Activated CD4-positive, alpha-beta T cell treated with anti-CD3 and anti-CD28 coated beads for 24 hours (primary cell): ENCODE measurements around the gene ITGB1BP1.

Source experiments
- DNase-seq, 2 donors: peaks; one replicate each; pipeline ENCODE4 v3.0.0-alpha.2; 2020; ENCODE audit warnings: low read depth in 2 of 2

The ITGB1BP1 gene

DNA sequence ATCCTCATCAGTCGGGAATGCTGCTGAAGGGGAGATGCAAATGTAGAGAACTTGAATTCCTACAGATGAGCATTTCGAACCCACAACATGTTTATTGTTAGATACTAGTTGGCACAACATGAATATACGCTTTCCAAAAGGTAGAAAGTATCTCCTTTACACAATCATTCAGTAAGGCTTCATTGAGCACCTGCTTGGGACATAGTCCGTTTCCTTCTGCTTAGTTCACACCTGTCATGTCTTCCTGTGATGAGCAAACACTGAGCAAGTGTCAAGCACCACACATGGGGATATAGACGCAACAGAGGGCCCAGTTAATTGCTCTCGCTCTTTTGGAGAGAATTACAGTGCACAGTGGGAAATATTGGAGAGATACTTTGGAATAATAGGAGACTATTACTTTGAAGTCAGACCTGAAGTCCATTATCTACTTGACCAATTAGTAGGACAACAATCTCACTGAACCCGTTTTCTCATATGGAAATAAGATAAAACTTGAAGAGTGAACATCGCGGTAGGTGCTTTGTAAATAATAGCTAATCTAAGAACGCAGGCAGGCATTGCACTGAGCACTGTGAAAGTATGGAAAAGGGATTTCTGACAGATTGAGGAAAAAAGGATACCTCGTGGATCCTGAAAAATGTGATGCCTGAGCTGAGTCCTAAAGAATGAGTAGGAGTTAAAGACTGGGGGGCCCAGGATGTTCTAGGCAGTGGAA, 1.3 kb upstream of the ITGB1BP1 start:
- DNase-seq: no peak

DNA sequence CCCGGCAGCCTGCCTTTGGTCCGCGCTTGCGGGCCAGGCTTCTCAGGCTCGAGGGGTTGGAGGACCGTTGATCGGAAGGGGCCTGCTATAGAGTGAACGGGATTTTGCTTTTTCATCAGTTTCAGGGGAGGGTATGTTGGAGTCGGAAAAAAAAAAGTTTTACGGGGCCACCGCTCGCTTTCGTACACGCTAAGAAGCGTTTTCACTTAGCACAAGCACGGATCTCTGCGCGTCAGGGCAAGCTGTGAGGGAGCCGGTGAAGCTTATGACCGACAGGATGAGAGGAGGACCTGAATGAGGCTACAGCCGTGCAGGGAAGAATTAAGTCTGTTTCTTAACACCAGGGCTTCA, 569 bp upstream of the ITGB1BP1 start:
- DNase-seq: peak in 1 of 2 donors; percentile 13

DNA sequence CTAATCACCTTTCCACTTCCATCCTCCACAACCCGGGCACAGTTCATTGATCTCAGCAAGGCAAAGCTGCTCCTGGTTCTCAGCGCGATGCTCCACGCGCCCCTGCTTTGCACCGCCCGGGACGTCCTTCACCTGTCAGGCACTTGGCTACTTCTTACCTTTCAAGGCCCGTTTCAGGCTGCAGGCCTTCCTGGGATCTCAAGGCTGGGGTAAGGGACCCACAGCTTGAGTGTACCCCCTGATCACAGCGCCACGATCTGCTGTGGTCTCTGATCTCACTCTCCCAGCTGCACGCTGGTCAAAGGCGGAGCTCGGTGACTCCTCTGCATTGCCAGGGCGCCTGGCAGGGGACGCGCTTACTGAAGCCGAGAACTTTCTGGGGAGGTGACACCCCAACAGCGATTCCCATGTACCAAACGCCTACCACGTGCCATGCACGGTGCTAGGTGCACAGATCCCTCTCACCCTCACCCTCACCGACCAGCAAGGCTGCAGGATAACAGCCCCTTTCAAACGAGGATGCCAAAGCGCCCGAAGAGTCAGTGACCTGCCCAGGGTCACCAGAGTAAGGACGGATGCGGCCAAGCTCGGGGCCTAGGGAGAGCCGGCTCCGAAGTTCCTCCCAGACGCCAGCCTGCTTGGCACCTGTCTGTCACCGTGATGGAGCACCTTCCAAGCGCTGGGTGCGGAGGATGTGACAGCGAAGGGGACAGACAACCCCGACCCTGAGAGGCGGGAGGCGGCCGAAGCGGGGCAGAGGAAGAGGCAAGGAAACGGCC, 818 bp downstream of the ITGB1BP1 start:
- DNase-seq: peak; percentile 18 to 33

DNA sequence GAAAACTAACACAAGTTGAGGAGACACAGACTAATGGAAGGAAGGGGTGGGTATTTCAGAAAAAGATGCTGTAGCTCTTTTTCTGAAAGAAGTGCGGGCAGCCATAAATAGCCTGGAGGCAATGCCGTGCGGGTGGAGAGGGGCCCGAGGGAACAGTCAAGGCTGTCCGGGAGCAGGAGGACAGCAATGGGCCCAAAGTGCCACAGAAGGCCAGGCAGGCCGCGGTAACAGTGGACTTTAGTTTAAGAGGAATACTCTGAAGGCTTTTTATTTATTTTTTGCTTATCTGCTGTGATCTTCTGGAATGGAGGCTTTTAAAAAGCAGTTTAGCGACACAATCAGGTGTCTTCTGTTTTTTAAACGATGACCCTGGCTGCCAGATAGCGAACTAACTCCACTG, 2.8 kb downstream of the ITGB1BP1 start:
- DNase-seq: no peak

DNA sequence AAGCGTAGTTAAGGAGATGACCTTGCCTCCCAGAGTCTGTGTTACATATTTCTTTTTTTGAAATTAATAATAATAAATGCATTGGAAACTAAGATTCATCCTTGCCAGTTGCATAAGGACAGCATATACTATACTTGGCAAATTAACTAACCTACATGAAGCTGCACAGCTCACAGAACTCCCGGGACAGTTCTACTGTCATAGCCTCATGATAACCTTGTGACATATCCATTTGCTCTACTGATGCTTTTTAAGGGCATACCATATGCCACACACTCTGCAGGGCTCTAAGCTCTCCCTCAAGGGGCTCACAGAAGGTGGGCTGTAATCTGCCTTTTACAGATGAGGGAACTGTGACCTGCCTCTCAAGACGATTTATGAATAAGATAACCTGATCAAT, 3.8 kb downstream of the ITGB1BP1 start:
- DNase-seq: no peak

DNA sequence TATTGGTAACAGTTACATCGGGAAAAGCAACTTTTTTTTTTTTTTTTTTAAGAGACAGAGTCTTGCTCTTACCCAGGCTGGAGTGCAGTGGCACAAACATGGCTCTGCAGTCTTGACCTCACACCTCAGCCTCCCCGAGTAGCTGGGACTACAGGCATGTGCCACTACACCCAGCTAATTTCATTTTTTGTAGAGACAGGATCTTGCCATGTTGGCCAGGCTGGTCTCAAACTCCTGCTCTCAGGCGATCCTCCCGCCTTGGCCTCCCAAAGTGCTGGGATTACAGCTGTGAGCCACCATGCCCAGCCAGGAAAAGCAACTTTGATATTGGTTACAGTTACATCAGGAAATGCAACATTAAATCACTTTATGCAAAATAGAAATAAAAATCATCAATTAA, 4.6 kb downstream of the ITGB1BP1 start:
- DNase-seq: no peak

DNA sequence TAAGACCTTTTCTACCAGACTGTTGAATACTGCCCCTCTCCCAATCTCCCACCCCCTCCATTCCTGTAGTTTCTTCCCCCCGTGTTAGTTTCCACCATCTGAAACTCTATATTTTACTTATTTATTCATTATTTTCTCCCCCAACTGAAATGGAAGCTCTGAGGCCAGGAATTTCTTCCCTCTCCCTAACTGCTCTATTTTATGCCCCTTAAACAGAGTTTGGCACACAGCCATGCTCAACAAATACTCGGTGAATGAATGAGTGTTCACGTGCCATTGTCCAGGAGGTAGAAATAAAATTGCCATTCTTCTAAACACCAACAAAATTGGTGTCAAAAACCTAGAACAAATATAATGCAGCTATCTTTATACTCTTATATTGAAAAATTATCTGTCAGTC, 5.6 kb downstream of the ITGB1BP1 start:
- no peak for DNase-seq

DNA sequence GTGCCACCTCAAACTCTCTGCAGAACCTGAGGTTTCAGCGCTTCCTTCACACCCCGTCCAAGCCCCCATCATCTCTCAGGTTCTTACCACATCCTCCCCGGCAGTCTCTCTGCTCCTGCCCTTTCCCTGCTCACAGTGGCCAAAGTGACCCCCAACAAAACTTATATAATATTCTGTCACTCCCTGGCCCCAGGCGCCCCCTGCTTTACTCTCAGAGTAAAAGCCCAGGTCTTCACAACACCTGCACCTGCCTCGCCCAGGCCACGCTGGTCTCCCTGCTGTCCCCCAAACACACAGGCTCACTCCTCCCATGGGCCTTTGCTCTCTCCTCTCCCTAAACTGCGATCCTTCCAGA, 6.4 kb downstream of the ITGB1BP1 start:
- no peak for DNase-seq

DNA sequence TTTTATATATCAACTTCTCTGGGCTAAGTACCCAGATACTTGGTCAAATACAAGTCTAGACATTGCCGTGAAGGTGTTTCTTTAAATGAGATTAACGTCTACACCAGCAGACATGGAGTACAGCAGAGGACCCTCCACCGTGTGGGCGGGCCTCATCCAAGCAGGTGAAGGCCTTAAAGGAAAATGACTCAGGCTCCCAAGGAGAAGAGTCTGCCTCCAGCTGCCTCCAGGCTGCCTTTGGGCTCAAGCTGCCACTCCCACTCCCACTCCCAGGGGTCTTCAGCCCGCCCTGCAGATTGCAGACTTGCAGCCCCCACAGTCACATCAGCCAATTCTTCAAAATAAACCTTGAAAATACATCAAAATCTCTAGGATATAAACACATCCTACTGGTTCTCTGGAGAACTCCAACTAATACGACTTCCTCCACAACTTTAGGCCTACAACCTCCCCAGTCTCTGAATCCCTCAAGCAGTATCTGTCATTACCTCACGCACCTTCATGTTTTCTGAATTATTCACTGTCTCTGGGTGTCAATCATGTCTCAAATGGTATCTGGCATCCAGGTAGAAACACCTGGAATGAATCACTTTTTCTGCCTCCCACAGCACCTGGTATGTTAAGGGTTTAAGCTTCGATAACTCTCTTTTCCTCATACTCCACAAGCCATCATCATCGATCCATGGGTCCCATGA, 6.9 kb downstream of the ITGB1BP1 start:
- DNase-seq: no peak

DNA sequence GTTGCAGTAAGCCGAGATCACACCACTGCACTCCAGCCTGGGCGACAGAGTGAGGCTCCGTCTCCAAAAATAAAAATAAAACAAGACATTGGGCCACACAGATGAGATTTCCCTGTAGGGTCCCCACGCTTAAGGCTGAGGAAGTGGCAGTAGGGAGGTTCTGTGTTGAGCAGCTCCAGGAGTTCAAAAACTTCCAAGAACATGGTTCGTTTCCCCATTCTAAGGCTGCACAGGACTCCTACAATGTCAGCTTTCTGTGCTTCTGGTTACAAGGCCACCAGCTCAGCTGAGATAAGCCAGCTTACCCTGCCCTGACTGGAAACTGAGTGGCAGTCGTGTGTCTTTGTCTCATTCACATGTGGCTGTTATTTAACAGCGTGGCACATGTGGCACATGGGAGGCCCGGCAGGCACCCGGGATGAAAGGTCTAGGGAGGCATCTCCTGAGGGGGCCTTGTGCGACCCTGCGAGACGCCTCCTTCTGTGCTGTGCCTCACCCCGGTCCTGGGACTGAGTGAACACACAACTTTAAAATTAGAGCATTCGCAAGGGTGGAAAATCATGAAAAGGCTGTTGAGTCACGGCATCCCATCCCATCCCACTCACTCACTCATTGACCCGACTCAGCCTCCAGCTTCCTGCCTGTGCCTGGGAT, 7.7 kb downstream of the ITGB1BP1 start:
- no peak for DNase-seq

DNA sequence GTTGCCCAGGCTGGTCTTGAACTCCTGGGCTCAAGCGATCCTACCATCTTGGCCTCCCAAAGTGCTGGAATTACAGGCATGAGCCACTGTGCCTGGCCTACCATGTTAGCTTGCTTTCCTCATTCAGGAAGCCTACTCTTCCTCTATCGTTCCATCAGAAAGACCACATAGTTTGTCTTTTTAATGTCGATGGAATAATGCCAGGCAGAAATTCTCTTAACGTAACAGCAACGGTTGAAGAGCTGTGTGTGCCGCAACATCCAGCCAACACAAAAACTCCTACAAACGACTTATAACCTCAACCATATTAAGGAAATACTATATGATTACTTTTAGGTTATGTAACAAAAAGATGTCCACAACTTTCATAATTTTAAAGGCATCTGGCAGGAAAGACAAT, 10.5 kb downstream of the ITGB1BP1 start:
- DNase-seq: no peak

DNA sequence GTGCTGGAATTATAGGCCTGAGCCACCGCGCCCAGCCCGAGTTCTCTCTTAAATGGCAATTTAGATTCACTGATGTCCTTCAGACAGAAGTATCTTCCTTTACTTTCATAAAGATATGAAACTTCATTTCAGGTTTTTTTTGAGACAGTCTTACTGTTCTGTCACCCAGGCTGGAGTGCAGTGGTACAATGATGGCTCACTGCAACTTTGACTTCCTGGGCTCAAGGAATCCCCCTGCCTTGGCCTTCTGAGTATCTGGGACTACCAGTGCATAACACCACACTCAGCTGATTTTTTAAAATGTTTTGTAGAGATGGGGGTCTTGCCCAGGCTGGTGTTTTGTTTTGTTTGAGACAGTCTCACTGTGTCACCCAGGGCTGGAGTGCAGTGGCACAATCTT, 13.2 kb downstream of the ITGB1BP1 start:
- no peak for DNase-seq

DNA sequence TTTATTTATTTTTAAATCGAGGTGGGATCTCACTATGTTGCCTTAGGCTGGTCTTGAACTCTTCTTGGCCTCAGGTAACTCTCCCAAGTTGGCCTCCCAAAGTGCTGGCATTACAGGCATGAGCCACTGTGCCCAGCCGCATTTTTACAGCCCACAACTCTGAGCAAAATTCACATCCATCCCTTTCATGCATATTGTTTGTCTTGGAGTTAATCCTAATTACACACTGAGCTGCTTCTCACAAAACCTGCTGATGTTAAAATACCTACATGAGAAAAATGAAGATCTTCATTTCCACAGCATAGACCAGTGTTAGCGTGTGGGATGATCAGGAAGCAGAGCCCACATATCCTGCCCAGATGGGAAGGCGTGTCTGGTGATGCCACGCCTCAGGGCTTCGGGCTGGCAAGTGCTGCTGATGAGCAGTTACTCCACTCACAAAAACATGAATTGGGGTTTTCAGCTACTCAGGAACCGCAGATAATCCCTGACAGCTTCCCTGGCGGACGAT, 14.6 kb downstream of the ITGB1BP1 start:
- DNase-seq: no peak

DNA sequence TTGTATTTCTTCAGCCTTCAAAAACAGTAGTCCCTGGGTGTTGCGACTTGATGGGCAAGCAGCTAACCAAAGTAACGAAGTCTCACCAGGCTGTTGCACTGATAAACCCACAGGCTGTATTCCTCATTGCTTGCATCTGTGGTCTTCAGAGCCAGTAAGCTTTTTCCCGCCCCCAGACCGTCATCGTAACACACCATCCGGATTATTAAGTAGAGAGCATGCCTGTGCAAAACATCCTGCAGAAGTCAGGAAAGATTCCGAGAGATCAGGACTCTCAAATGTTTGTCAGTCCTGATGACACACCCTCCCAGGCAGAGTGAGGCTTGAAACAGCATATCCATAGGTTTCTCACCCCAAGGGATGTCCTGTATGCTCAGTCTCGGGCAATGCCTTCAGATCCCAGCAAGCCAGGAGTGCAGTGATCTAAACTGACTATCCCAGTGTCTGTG, 15.9 kb downstream of the ITGB1BP1 start:
- DNase-seq: no peak

DNA sequence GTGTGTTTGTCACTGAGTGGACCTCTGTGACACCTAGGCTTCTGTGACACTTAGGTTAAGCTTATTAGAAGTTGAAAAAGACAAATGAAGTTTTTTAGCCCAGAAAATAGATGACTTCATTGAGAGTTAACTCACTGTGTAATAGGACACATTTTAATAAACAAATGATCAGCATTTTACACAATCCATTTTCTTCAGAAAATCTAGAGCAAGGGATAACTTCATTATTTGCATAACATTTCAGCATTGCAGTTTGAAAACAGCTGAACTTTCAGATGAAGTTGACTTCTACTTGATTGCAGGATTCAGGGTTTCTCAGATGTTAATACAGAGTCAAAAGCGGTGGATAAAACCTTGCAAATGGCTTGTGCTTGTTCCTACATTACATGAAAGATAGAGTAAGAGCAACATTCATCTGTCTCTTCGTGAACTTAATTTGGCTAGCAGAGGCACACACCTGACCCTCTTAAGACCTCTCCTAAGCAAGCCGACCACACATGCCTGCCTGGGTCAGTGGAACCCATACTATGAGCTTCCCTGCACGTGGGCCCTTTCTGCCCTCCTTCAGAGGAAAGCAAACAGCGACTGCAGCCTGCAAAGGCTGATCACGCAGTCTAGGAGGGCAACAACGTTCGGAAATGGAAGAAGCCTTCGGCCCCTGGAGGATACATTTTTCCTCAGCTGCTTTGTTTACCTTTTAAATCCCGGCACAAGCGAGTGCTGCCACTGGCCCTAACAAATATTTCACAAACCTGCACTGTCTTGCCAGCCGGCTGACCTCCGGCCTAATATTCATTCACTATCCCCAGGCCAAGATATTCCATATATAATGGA, 16.6 kb downstream of the ITGB1BP1 start:
- DNase-seq: no peak

DNA sequence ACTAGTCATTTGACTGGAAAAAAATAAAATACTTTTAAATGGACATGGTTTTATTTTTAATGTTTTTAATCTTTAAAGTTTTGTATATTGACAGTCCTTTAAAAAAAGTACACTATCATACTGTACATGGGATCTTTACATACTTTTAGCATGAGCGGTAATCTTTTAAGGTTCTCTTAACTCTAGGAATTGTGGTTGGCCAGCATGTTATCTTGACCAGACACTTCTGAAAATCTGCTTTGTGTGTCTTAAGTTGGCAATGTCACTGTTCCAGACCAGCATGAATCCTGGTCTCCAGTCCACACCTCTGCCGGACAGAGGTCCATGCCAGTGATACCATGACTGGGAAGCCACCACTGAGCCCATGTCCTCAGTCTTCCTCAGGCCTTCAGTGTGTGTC, 17.7 kb downstream of the ITGB1BP1 start:
- DNase-seq: no peak

DNA sequence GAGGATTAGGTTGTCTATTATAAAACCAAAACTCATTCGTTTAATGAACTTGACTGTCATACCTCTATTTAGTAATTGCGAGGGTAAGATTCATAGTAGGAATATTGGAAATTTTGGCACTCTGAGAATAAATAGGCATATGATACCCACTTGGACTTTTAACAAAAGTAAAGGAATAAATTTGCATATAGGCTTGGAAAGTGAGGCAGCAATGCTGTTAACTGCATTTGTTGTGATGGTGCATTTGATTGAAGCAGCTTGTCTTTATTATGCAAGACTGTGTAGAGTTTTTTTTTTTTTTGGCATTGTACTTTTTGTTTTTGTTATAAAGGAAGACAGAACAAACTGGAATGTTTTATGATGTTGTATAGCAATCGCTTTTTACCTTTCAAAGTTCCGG, 18.9 kb downstream of the ITGB1BP1 start:
- DNase-seq: no peak

DNA sequence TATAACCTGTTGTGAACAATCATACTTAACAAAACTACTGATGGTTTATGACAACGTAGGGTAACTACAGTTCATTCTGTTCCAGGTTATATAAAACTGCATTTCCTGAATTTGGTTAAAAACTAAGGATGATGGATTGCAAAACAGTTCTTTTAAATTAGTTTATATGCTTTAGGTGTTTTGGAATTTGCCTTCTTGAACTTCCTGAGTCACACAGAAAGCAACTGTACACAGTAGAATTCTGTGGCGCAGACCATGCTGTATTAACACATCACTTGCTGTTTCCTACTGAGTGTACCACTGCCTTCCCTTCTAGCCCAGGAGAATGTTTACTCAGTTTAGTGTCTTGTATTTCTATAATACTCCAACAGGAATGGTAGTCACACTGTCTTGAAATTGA, 19.4 kb downstream of the ITGB1BP1 start:
- no peak for DNase-seq

DNA sequence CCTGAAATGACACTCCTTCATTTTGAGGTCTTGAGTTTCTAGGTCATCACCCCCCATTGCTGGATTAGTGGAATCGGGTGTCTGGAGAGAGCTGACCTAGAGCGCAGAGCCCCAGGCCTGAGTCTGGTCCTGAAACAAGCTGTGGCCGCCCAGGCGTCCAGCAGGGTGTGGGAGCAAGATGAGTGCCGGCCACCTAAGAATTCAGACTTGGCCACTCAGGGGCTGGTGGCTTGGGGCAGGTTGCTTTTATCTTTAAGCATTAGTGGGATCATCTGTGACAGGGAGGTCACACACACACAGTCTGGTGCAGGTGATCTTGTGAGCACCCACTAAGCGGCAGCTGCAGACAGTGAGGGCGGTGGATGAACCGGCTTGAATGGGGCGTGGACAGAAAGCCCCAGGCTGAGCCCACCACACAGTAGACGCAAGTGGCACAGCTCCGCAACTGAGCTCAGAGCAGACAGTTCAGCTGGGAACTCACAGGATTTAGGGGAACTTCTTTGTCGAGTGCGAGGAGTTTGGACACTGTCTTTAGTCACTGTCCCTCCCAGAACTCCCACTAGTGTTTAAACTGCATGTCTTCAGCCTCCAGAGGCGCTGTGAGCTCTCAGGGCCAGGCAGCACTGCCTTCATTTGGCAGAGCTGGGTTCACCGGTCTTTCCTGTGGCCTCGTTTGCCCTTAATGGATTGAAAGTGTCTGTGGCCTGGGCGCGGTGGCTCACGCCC, 21.5 kb downstream of the ITGB1BP1 start:
- no peak for DNase-seq

DNA sequence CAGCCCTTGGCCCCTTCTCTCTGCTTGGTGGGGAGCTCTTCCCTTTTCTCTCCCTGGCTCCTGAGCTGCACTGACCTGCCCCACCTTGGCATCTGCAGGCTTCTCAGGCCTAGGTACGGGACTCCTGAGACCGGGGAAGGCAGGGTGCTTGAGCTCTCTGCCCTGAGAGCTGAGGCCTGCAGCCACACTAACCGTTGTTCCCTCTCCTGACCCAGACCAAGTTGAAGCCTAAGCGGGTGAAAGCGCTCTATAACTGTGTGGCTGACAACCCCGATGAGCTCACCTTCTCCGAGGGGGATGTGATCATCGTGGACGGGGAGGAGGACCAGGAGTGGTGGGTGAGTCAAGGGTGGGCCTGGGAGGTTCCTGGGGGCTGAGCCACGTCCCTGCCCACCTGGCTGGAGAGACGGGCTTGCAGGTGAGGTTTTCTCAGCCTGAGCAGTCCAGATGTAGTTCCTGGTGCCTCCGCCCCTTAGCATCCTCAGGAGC, 22.2 kb downstream of the ITGB1BP1 start:
- no peak for DNase-seq
